Astrocyte (in vitro differentiated cells and primary cell): Measurements from ENCODE around the gene NMRK1. TPM values are rescaled to one million over a fixed set of nuclear protein-coding genes. Genes with fewer than 3 reads are reported as not detected.
A peak's percentile ranks its signal among the peaks of the same experiment; 100 is the strongest.

Experiments
- DNase-seq: peaks from one replicate; pipeline ENCODE4 v3.0.0-alpha.2; 2010; ENCODE audit warnings: low read depth
- FAIRE-seq: peaks from 2 replicates; lab custom pipeline; 2011; peaks lifted over from hg19 to GRCh38; lab: Jason Lieb, UNC
- H2AFZ ChIP-seq: 2 replicates; pipeline ENCODE4 v1.6.0; 2012; ENCODE audit warnings: low read depth, low read length, inconsistent platforms
- H3K27ac ChIP-seq: 2 replicates; pipeline ENCODE4 v1.5.1; 2011; ENCODE audit warnings: low read depth, low read length, inconsistent platforms
- H3K27me3 ChIP-seq: 2 replicates; pipeline ENCODE4 v1.6.0; 2011; ENCODE audit warnings: low read length, inconsistent platforms; ENCODE audit not compliant: insufficient read depth
- H3K36me3 ChIP-seq: 2 replicates; pipeline ENCODE4 v1.5.1; 2011; ENCODE audit warnings: low read length, inconsistent platforms; ENCODE audit not compliant: insufficient read depth
- H3K4me1 ChIP-seq: 2 replicates; pipeline ENCODE4 v1.5.1; 2011; ENCODE audit warnings: low read length, inconsistent platforms; ENCODE audit not compliant: insufficient read depth
- H3K4me2 ChIP-seq: 2 replicates; pipeline ENCODE4 v1.6.0; 2012; ENCODE audit warnings: low read length, inconsistent platforms
- H3K4me3 ChIP-seq: 2 replicates; pipeline ENCODE4 v1.5.1; 2011; ENCODE audit warnings: low read depth, mild to moderate bottlenecking, low read length, inconsistent platforms; ENCODE audit not compliant: insufficient read depth
- H3K79me2 ChIP-seq: 2 replicates; pipeline ENCODE4 v1.6.0; 2012; ENCODE audit warnings: mild to moderate bottlenecking, low read length, inconsistent platforms; ENCODE audit not compliant: insufficient read depth
- H3K9ac ChIP-seq: 2 replicates; pipeline ENCODE4 v1.6.0; 2012; ENCODE audit warnings: mild to moderate bottlenecking, low read length, inconsistent platforms
- H3K9me3 ChIP-seq: 2 replicates; pipeline ENCODE4 v1.5.1; 2012; ENCODE audit warnings: low read depth, mild to moderate bottlenecking, low read length, inconsistent platforms; ENCODE audit not compliant: insufficient read depth
- H4K20me1 ChIP-seq: 2 replicates; pipeline ENCODE4 v1.6.0; 2012; ENCODE audit warnings: low read length, inconsistent platforms; ENCODE audit not compliant: insufficient read depth
- H3K27ac Mint-ChIP-seq: one replicate; pipeline ENCODE4 v1.8.0; 2021; ENCODE audit warnings: mild to moderate bottlenecking, mixed read lengths; ENCODE audit not compliant: unreplicated experiment
- H3K27me3 Mint-ChIP-seq: one replicate; pipeline ENCODE4 v1.8.0; 2021; ENCODE audit warnings: low read depth, mixed read lengths; ENCODE audit not compliant: unreplicated experiment
- H3K36me3 Mint-ChIP-seq: one replicate; pipeline ENCODE4 v1.8.0; 2021; ENCODE audit warnings: low read depth, mixed read lengths; ENCODE audit not compliant: unreplicated experiment
- H3K4me1 Mint-ChIP-seq: one replicate; pipeline ENCODE4 v1.8.0; 2021; ENCODE audit warnings: low read depth, mixed read lengths; ENCODE audit not compliant: unreplicated experiment
- H3K4me3 Mint-ChIP-seq: one replicate; pipeline ENCODE4 v1.8.0; 2021; ENCODE audit warnings: mild to moderate bottlenecking, moderate library complexity, mixed read lengths; ENCODE audit not compliant: unreplicated experiment
- H3K9me3 Mint-ChIP-seq: one replicate; pipeline ENCODE4 v1.8.0; 2021; ENCODE audit warnings: mild to moderate bottlenecking, mixed read lengths; ENCODE audit not compliant: unreplicated experiment
- EZH2 ChIP-seq: IDR thresholded peaks from 2 replicates; pipeline ENCODE4 v1.6.1; 2012; ENCODE audit warnings: mild to moderate bottlenecking, low read length, inconsistent platforms; ENCODE audit not compliant: insufficient read depth
- total RNA-seq: library from RNA; stranded (reverse); gene quantifications from 2 replicates; pipeline ENCODE4 v1.2.1, GENCODE V29; 2021
- TF ChIP-seq, protein P1 (sequence below): IDR thresholded peaks from 2 replicates; pipeline ENCODE4 v1.5.1; 2011; ENCODE audit warnings: low read depth, mild to moderate bottlenecking, inconsistent platforms, low read length, moderate library complexity; ENCODE audit not compliant: insufficient read depth

The NMRK1 gene
- total RNA-seq, 1 donor from 2014 or later = 15.2 TPM

- Histone ChIP-seq H3K4me3 (no peak overlapping the region), H3K36me3 (no peaks in the 10 kb centered on the region), H3K79me2 (peaks cover 56% of the 10 kb centered on the region), H3K27me3 (no peaks in the 10 kb centered on the region), H3K9me3 (no peaks in the 10 kb centered on the region), H3K4me2 (no peak overlapping the region), H3K4me1 (no peaks in the 10 kb centered on the region), H3K27ac (no peak overlapping the region), H3K9ac (no peak overlapping the region), H4K20me1 (peaks cover 14% of the 10 kb centered on the region), H2AFZ (no peak overlapping the region)
- peaks cover 8% of the 10 kb centered on the region for H3K4me1 Mint-ChIP-seq
- H3K27me3 Mint-ChIP-seq = no peaks in the 10 kb centered on the region
- DNase-seq (no peak), FAIRE-seq (no peak)
- H3K36me3 Mint-ChIP-seq = peaks cover 2% of the 10 kb centered on the region
- TF ChIP-seq EZH2 = no peak
- TF ChIP-seq, protein P1, sequence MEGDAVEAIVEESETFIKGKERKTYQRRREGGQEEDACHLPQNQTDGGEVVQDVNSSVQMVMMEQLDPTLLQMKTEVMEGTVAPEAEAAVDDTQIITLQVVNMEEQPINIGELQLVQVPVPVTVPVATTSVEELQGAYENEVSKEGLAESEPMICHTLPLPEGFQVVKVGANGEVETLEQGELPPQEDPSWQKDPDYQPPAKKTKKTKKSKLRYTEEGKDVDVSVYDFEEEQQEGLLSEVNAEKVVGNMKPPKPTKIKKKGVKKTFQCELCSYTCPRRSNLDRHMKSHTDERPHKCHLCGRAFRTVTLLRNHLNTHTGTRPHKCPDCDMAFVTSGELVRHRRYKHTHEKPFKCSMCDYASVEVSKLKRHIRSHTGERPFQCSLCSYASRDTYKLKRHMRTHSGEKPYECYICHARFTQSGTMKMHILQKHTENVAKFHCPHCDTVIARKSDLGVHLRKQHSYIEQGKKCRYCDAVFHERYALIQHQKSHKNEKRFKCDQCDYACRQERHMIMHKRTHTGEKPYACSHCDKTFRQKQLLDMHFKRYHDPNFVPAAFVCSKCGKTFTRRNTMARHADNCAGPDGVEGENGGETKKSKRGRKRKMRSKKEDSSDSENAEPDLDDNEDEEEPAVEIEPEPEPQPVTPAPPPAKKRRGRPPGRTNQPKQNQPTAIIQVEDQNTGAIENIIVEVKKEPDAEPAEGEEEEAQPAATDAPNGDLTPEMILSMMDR = no peak
- H3K4me3 Mint-ChIP-seq = no peak overlapping the region
- no peak overlapping the region for H3K27ac Mint-ChIP-seq
- H3K9me3 Mint-ChIP-seq = no peaks in the 10 kb centered on the region
Measured at GRCh38 chr9:75104607-75105006, 16.7 kb upstream of the NMRK1 start.

DNA sequence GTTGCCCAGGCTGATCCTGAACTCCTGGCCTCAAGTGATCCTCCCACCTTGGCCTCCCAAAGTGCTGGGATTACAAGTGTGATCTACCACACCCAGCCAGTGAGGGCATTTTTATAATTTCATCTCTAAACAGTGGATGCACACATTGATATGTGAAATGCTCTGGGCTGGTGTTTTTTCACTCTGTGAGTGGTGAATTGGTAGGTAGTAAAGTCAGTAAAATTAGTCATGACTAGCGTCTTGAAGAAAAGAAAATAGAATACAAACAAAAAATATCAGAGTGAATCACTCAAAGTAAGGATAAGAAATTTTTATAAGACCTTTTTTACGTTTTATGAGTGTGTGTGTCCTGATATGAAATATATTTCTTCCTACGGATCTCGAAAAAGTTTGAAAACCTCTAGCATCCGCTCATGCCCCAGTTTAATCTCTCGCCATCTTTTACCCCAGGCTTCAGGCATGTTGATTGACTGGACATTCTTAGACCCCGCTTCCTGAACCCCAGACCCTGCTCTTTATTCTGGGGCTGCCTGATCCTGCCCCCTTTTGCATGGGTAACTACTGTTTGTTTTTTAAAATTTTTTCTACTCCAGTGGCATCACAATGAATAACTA is 14.3 kb upstream of the NMRK1 start:
- Histone ChIP-seq H4K20me1 (peaks cover 23% of the 10 kb centered on the region), H3K4me2 (no peak overlapping the region), H3K79me2 (peaks cover 58% of the 10 kb centered on the region), H3K36me3 (no peaks in the 10 kb centered on the region), H3K9ac (no peak overlapping the region), H3K27ac (no peak overlapping the region), H3K4me1 (no peaks in the 10 kb centered on the region), H3K27me3 (no peaks in the 10 kb centered on the region), H2AFZ (no peak overlapping the region), H3K4me3 (no peak overlapping the region), H3K9me3 (no peaks in the 10 kb centered on the region)
- no peak for TF ChIP-seq EZH2
- TF ChIP-seq, protein P1 = no peak
- Mint-ChIP-seq H3K27me3 (no peaks in the 10 kb centered on the region), H3K9me3 (no peaks in the 10 kb centered on the region), H3K27ac (no peak overlapping the region), H3K4me3 (no peak overlapping the region), H3K4me1 (peaks cover 5% of the 10 kb centered on the region), H3K36me3 (peaks cover 5% of the 10 kb centered on the region)
- FAIRE-seq (no peak), DNase-seq (no peak)

- Histone ChIP-seq H3K79me2 (peaks cover 63% of the 10 kb centered on the region), H3K4me3 (no peak overlapping the region), H4K20me1 (peaks cover 28% of the 10 kb centered on the region), H2AFZ (no peak overlapping the region), H3K36me3 (no peaks in the 10 kb centered on the region), H3K4me2 (no peak overlapping the region), H3K9me3 (no peaks in the 10 kb centered on the region), H3K27ac (no peak overlapping the region), H3K4me1 (peaks cover 8% of the 10 kb centered on the region), H3K27me3 (no peaks in the 10 kb centered on the region), H3K9ac (no peak overlapping the region)
- H3K27me3 Mint-ChIP-seq = no peaks in the 10 kb centered on the region
- H3K4me3 Mint-ChIP-seq = peak overlapping the region; percentile 1
- no peak overlapping the region for H3K27ac Mint-ChIP-seq
- H3K4me1 Mint-ChIP-seq = peaks cover 16% of the 10 kb centered on the region
- FAIRE-seq (no peak), DNase-seq (no peak)
- H3K9me3 Mint-ChIP-seq = no peaks in the 10 kb centered on the region
- peaks cover 5% of the 10 kb centered on the region for H3K36me3 Mint-ChIP-seq
- no peak for TF ChIP-seq EZH2
- TF ChIP-seq, protein P1 = no peak
Measured at GRCh38 chr9:75101004-75101588, 13.1 kb upstream of the NMRK1 start.
